Kidney epithelial cell (primary cell): ENCODE results near the gene BRD3. TPM values are rescaled to one million over a fixed set of nuclear protein-coding genes. Genes with fewer than 3 reads are reported as not detected.

Experiments used
- DNase-seq: peaks from one replicate; pipeline ENCODE4 v3.0.0-alpha.2; 2010; ENCODE audit warnings: low read depth
- H3K27me3 ChIP-seq: 2 replicates; pipeline ENCODE4 v1.6.0; 2011; ENCODE audit warnings: low read length; ENCODE audit not compliant: control insufficient read depth, insufficient read depth
- H3K36me3 ChIP-seq: 2 replicates; pipeline ENCODE4 v1.5.1; 2011; ENCODE audit warnings: low read length; ENCODE audit not compliant: control insufficient read depth, insufficient read depth
- H3K4me3 ChIP-seq: 2 replicates; pipeline ENCODE4 v1.5.1; 2011; ENCODE audit warnings: low read depth, mild to moderate bottlenecking, control low read depth, low read length
- total RNA-seq: library from RNA; depleted of rRNA; stranded (reverse); fragments of >200 nt; gene quantifications from 2 replicates; pipeline ENCODE4 v1.2.3, GENCODE V29; 2015
- TF ChIP-seq, protein P1 (sequence below): IDR thresholded peaks from 2 replicates; pipeline ENCODE4 v1.5.1; 2011; ENCODE audit warnings: mild to moderate bottlenecking, moderate library complexity, low read length, control low read depth, inconsistent platforms; ENCODE audit not compliant: insufficient read depth, poor library complexity, severe bottlenecking

BRD3 gene
- total RNA-seq, 1 donor from 2014 or later: 23.3 TPM

DNA sequence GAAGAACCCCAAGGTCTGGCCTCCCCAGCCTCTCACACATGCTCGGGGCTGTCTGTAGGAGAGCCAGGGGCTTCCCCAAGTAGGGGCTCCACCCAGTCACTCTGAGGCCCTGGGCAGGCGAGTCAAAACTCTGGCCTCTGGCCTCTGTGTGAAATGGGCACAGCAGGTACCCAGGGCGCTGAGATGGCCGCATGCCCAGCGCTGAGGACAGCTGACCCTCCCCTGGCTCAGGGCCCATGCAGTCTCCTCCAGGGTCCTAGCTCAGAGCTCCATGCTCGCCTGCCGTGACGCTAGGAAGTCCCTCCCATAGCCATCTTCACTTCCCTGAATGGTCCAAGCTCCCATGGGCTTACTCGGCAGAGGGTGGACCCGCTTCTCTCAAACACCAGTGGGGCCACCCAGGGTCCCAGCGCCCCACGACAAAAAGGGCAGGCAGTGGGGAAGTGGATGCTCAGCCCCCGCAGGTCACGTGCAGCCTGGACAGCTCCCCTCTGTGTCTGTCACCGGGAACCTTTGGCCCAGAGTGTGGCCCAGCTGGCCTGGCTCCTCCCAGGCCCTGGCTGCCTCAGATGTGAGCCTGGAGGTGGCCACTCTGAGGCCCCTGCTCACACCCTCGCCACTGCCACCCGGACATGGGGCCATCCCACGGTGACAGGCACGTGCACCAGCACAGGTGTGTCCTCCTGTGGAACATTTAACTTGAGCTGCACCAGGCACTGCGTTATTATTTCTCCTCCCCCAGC, 63.5 kb downstream of the BRD3 start:
- H3K36me3 ChIP-seq: no peaks in the 10 kb centered on the region
- TF ChIP-seq, protein P1, sequence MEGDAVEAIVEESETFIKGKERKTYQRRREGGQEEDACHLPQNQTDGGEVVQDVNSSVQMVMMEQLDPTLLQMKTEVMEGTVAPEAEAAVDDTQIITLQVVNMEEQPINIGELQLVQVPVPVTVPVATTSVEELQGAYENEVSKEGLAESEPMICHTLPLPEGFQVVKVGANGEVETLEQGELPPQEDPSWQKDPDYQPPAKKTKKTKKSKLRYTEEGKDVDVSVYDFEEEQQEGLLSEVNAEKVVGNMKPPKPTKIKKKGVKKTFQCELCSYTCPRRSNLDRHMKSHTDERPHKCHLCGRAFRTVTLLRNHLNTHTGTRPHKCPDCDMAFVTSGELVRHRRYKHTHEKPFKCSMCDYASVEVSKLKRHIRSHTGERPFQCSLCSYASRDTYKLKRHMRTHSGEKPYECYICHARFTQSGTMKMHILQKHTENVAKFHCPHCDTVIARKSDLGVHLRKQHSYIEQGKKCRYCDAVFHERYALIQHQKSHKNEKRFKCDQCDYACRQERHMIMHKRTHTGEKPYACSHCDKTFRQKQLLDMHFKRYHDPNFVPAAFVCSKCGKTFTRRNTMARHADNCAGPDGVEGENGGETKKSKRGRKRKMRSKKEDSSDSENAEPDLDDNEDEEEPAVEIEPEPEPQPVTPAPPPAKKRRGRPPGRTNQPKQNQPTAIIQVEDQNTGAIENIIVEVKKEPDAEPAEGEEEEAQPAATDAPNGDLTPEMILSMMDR: no peak
- peaks cover 5% of the 10 kb centered on the region for H3K27me3 ChIP-seq
- H3K4me3 ChIP-seq: no peak overlapping the region
- DNase-seq: no peak

- peaks cover 5% of the 10 kb centered on the region for H3K27me3 ChIP-seq
- H3K36me3 ChIP-seq: no peaks in the 10 kb centered on the region
- DNase-seq: no peak
- TF ChIP-seq, protein P1: no peak
- H3K4me3 ChIP-seq: no peak overlapping the region
Measured at GRCh38 chr9:134003237-134003636, 64.6 kb downstream of the BRD3 start.

GRCh38 chr9:134002796-134003195, 65.0 kb downstream of the BRD3 start:
- TF ChIP-seq, protein P1: no peak
- H3K36me3 ChIP-seq: no peaks in the 10 kb centered on the region
- DNase-seq: no peak
- peaks cover 5% of the 10 kb centered on the region for H3K27me3 ChIP-seq
- H3K4me3 ChIP-seq: no peak overlapping the region

DNA sequence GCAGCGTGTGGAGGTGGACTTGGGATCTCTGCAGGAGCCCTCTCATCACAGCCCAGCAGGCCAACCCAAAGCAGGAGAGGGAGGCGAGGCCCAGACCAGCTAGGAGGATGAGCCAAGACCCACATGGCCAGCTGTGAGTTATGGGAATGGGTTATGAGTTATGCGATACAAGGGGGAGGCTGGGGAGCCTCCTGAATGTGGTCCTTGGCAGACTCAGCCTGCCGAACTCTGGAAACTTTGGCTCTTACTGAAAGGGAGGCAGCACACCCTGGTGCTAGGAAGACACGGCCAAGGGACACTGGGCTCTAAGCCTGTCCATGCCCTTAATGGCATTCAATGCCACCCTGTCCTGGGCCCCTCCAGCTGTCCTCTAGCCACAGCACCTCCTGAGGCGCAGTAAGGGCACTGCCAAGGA, 68.0 kb downstream of the BRD3 start:
- TF ChIP-seq, protein P1: no peak
- Histone ChIP-seq H3K4me3 (no peak overlapping the region), H3K27me3 (peaks cover 2% of the 10 kb centered on the region), H3K36me3 (no peaks in the 10 kb centered on the region)
- no peak for DNase-seq

GRCh38 chr9:133998915-133999595, 68.8 kb downstream of the BRD3 start:
- Histone ChIP-seq H3K27me3 (no peaks in the 10 kb centered on the region), H3K36me3 (no peaks in the 10 kb centered on the region), H3K4me3 (no peak overlapping the region)
- TF ChIP-seq, protein P1: no peak
- no peak for DNase-seq
